ENCODE results near the gene CEP131.
A peak's percentile ranks its signal among the peaks of the same experiment; 100 is the strongest.

The CEP131 gene

GRCh38 chr17:81251094-81251708 is 28.4 kb upstream of the CEP131 start:
- no peak for DNase-seq

GRCh38 chr17:81250286-81251093 is 27.7 kb upstream of the CEP131 start:
- DNase-seq, result no peak

DNA sequence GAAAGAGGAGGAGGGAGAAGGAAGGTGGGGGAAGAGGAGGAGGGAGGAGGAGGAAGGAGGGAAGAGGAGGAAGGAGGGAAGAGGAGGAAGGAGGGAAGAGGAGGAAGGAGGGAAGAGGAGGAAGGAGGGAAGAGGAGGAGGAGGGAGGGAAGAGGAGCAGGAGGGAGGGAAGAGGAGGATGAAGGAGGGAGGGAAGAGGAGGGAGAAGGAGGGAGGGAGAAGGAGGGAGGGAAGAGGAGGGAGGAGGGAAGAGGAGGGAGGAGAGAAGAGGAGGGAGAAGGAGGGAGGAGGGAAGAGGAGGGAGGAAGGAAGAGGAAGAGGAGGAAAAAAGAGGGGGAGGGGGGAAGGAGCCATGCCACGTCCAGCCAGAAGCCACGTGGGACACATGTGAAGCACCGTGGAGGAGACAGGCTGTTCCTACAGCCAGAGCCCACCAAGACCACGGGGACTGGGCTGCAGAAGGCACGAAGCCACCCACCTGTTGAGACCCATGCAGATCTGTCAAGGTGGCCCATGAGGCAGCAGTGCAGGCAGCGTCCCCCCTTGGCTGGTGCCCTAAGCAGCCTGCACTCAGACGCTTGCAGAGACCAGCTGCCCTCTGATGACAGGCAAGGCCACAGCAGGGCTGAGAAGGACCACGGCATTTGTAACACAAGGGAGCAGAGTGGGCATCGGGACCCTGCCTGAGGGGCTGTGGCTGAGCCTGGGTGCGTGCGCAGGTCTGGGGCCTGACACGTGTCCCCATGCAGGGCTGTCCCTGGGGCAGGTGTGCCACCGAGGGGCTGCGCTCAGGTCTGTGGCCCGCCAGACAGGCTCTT is 26.7 kb upstream of the CEP131 start:
- no peak for DNase-seq

DNA sequence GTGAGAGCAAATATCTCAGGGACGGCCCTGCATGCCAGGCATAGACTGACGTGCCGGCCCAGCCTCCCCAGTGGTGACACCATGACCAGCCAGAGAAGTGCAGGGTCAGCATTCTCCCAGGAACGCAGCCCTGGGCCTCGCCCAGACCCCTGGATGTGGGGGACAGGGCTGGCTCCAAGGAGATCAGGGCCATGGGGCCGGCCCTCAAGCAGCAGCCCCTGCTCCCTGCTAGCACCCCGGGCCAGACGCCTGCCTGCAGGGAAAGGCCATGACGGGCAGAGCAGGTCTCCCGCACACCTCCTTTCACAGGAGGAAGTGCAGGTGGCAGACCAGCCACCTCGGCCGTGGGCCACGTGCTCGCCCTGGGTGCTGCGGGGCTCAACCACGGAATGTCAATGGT is 25.9 kb upstream of the CEP131 start:
- DNase-seq, result no peak

DNA sequence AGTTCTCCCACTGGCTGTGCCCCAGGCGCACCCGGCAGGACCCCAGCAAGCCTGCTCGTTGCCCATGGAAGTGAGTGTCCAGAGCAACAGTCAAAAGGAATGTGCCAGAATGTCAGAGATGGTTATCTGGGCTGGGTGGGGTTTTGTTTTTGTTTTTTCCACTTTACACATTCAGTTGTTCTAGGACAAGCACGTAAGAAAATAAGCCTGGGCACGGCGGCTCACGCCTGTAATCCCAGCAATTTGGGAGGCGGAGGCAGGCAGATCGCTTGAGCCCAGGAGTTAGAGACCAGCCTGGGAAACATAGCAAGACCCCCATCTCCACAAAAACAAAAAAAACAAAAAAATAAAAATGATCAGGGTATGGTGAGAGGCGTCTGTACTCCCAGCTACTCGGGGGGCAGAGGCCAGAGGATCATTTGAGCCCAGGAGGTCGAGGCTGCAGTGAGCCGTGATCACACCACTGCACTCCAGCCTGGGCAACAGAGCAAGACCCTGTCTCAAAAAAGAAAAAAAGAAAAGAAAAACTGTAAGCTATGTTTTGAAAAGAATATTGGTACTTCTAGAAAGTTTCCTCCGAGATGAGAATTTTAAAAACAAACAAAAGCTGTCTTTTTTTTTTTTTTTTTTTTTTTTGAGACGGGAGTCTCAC is 24.7 kb upstream of the CEP131 start:
- no peak for DNase-seq

DNA sequence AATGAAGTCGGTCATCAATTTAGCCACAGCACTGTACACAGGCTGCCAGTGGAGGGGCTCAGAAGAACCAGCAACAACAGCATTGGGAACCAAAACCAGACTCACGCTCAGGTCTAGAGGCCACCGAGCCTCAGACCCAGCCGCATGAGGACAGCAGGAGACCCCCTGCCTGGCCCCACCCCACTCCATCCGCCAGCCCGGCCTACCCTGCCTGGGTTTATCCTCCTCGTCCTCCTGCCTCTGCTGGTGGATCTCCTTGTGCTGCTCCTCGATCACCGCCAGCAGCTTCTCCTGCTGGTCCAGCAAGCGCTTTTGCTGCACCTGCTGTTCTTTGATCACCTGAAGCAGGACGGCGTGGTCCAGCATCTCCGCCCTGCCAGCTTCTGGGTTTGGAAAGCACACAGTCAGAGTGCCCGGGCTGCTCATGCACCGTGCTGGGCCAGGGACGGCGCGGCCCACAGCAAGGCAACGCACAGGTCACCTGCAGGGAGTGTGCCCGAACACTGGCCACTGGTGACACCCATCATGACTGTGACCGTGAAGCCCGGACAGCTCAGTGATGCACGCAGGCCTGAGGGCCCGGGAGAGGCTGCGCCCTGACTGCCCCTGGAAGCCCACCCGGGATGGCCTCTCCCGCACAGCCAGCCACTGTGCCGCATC is 24.0 kb upstream of the CEP131 start:
- DNase-seq, result no peak

DNA sequence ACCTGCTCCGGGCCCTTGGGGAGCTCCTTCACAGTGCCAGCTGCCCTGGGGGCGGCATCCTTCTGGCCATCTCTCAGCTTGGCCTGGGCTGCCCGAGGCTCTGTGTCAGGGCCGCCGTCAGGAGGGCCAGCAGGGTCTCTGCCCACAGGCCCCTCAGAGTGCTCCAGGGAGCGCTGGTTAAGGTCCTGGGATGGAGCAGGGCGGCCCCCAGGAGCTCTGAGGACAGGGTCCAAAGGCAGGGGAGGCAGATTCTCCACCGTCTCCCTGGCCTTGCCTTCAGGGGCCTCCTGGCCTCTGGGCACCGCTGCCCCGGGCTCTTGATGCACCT is 23.5 kb upstream of the CEP131 start:
- no peak for DNase-seq

DNA sequence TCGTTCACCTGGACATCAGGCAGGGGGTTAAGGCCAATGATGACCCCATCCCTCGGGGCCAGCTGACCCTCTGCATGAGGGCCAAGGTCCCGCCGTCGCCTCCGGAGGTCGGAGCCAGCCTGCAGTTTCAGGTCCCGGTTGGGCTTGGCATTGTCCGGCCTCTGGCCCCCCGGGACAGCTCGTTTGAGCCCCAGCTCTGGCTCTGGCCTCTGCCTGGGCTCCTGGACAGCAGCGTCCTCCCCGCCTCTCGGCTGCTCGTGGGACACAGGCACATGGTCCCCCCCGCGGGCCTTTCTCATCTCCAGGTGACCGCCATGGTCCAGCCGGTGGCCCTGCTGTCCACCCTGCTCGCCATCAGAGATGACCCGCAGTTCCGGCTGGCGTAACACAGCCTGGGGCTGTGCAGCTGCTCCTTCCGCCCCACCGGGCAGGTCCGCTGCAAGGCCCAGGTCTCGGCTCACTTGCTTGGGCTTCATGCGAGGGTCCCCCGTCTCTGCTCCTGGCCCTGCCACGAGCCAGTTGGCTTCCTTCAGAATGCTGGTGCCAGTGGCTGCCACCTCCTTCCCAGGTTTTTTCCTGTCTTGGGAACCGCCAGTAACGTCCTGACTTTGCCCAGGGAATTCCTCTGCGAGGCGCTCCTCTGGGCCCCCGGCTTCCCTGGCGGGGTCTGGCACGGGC is 23.0 kb upstream of the CEP131 start:
- no peak for DNase-seq

GRCh38 chr17:81245024-81245664 is 22.4 kb upstream of the CEP131 start:
- no peak for DNase-seq

DNA sequence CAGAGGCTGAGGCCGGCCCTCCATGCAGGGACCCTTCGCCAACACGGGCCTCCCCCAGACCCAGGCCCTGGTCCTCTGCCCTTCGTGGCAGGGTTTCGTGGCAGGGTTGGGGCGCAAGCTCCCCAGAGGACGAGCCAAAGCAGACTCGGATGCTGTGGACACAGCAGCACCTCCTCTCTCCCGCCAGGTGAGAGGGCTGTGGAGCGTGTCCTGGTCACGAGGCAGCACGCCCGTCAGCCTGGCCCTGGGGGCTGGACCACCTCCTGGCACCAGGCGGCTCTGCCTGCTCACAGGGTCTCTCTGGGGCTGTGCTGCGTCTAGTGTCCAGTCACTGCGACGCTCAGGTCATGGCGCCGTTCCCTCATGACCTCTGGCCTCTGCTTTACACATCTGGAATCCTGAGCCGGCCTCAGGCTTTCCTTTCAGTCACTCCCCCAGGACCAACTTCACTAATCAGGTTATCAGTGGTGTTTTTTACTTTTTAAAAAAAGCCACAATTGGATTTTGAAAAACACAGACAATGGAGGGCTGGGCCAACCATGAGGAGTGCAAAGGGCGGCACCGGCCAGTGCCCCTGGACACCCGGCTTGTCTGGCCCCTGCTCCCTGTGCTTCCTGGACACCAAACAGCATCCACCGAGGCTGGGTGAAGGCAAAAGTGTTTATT is 21.7 kb upstream of the CEP131 start:
- DNase-seq, result no peak

DNA sequence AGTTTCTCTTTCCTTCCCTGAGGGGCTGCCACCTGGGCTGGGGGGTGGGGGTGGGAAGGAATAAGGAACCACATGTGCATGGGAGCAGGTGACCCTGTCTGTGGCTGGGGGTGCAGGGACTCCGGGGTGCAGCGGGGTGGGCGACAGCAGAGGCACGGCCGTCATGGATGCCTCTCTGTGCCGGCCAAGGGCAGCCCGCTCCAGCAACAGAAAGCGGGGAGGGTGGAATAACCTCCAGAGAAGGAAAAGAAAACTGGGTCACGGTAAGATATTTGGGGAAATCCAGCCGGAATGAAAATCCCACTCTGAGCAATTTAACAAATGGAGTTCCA is 20.5 kb upstream of the CEP131 start:
- no peak for DNase-seq

GRCh38 chr17:81242421-81243332 is 19.9 kb upstream of the CEP131 start:
- no peak for DNase-seq

GRCh38 chr17:81241648-81242420 is 19.1 kb upstream of the CEP131 start:
- DNase-seq, result peak; percentile 14

GRCh38 chr17:81241203-81241602 is 18.4 kb upstream of the CEP131 start:
- no peak for DNase-seq

DNA sequence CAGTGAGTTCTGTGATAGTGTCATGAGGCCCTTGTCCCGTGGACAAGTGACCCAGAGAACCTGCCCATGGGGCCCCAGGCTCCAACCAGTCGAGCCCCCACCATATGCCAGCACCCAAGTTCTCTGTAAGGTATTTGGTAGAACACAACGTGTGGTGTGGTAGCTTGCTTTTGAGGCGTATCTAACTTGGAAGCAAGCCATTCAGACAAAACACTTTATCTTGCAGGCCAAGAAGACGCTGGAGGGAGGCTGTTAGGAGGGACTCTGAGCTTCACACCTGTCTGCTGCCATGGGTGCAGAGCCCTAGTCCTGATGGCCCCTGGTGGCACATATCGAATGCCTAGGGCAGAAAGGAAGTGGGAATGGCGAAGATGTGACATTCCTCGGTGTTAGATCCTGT is 18.0 kb upstream of the CEP131 start:
- DNase-seq, result no peak

DNA sequence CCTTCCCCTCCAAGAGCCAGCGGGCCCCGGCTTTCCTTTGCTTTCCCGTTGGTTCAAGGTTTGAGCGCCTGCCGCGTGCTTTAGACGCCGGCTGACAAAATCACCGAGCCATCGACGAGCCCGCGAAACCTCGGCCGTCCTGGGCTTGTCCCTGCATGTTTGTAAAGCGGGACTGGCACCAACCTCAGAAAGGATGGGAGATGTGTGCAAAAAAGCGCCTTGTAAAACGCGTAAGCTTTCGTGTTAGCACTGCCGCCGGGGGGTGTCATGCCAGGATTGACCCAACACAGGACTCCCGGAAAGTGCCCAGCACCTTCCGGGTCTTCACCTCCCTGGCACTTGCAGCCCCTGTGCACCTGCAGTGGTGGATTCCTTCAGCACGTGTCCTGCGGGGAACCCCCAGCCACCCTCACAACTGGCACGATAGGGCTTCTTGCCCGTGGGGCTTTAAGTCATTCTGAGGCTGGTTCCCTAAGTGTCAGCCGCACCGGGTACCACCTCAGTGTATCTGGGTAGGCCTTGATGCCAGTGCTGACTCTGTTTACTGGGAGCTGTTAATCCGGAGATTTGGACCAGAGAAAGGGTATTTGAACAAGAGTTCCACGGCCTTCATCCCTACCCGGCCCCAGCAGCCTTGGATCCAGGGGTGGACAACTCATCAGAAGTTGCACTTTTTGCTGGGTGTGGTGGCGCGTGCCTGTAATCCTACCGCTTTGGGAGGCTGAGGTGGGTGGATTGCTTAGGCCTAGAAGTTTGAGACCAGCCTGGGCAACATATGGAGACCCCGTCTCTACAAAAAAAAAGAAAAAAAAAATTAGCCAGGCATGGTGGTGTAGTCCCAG is 17.2 kb upstream of the CEP131 start:
- no peak for DNase-seq

DNA sequence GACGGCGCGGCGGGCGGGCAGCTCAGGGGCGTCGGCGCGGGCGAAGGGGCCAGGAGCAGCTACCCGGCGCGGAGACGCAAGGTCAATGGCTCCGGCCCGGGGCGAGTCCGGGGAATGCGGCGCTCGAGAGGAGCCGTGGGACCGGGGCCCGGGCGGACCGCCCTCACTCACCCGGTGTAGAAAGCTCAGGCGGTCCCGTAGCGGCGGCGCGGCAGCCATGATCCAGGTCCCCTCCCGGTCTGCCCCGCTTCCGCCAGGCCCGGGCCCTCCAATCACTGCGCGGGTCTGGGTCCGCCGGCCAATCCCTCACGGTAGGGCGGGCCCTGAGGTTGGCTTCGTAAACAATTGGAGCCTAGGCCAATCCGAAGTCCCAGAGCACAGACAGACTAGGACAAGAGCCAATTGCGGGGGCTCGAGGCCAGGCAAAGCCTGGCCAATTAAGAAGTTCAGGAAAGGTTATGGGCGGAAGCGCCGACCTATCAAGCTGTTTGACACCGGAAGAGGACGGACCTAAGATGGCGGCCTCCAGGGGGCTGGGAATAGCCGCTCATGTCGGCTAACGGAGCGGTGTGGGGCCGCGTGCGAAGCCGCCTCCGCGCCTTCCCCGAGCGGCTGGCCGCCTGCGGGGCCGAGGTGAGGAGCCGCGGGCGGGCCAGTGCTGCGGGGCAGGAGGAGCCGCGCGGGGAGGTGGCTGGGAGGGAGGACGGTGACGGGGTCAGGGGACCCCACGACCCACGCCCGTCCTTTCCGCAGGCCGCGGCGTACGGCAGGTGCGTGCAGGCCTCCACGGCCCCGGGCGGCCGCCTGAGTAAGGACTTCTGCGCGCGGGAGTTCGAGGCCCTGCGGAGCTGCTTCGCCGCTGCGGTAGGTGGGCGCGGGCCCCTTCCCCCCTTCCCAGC is 16.3 kb upstream of the CEP131 start, which contains the start of the genes NDUFAF8 and TEPSIN:
NDUFAF8 (plus strand) TSS at position 504 of the 899 bp plus-strand sequence; CDS start at position 550, 46 bp downstream.
TEPSIN (minus strand) TSS at position 241 of the 899 bp plus-strand sequence; CDS start at position 219, 22 bp downstream.
- peak; percentile 98 for DNase-seq
